Loucy (cell line): Measurements from ENCODE around the gene SEPSECS.

ENCODE experiments used
- H2AFZ ChIP-seq: fragments of 200-600 bp; sonication (generic); 2 replicates; pipeline ENCODE4 v1.6.0; 2016; ENCODE audit warnings: antibody characterized with exemption, mild to moderate bottlenecking, low read length, moderate library complexity
- H3F3A ChIP-seq: fragments of 200-600 bp; 2 replicates; pipeline ENCODE4 v1.6.0; 2016; ENCODE audit warnings: antibody characterized with exemption, low read depth, mild to moderate bottlenecking
- H3K27me3 ChIP-seq: fragments of 200-600 bp; sonication (generic); 2 replicates; pipeline ENCODE4 v1.6.1; 2014; ENCODE audit warnings: low read length, mild to moderate bottlenecking; ENCODE audit not compliant: insufficient read depth, poor library complexity, severe bottlenecking
- H3K36me3 ChIP-seq: fragments of 200-600 bp; sonication (generic); 2 replicates; pipeline ENCODE4 v1.6.1; 2016; ENCODE audit warnings: low read length; ENCODE audit not compliant: insufficient read depth
- H3K4me1 ChIP-seq: fragments of 200-600 bp; sonication (generic); 2 replicates; pipeline ENCODE4 v1.5.1; 2014; ENCODE audit warnings: low read length, mild to moderate bottlenecking; ENCODE audit not compliant: insufficient read depth, poor library complexity, severe bottlenecking
- H3K4me2 ChIP-seq: fragments of 200-600 bp; sonication (generic); 2 replicates; pipeline ENCODE4 v1.6.0; 2014; ENCODE audit warnings: antibody characterized with exemption, low read length, low read depth, mild to moderate bottlenecking; ENCODE audit not compliant: poor library complexity, severe bottlenecking
- H3K4me3 ChIP-seq: fragments of 200-600 bp; sonication (generic); 2 replicates; pipeline ENCODE4 v1.5.1; 2014; ENCODE audit warnings: low read length, mild to moderate bottlenecking, mixed read lengths; ENCODE audit not compliant: poor library complexity, severe bottlenecking
- H3K79me2 ChIP-seq: fragments of 200-600 bp; sonication (generic); 2 replicates; pipeline ENCODE4 v1.6.1; 2014; ENCODE audit warnings: low read length; ENCODE audit not compliant: insufficient read depth
- H3K9ac ChIP-seq: fragments of 200-600 bp; sonication (generic); 2 replicates; pipeline ENCODE4 v1.6.0; 2014; ENCODE audit warnings: mild to moderate bottlenecking, low read depth, low read length, moderate library complexity; ENCODE audit not compliant: poor library complexity, severe bottlenecking
- H3K9me2 ChIP-seq: fragments of 200-600 bp; sonication (generic); replicated peaks from 2 replicates; pipeline ENCODE4 v1.6.1; 2016; ENCODE audit warnings: low read depth, low read length, mixed read lengths
- H3K9me3 ChIP-seq: fragments of 200-600 bp; sonication (generic); 2 replicates; pipeline ENCODE4 v1.6.1; 2014; ENCODE audit warnings: mild to moderate bottlenecking, antibody characterized with exemption, low read length, low read depth; ENCODE audit not compliant: insufficient read depth
- H4K20me1 ChIP-seq: fragments of 200-600 bp; sonication (generic); 2 replicates; pipeline ENCODE4 v1.6.0; 2014; ENCODE audit warnings: antibody characterized with exemption, low read length, mild to moderate bottlenecking; ENCODE audit not compliant: insufficient read depth, poor library complexity, severe bottlenecking
- EZH2phosphoT487 ChIP-seq: fragments of 200-600 bp; IDR thresholded peaks from 2 replicates; pipeline ENCODE4 v1.6.1; 2018; ENCODE audit warnings: antibody characterized with exemption, mild to moderate bottlenecking, moderate library complexity, borderline replicate concordance
- TF ChIP-seq, protein P1 (sequence below): fragments of 200-600 bp; sonication (generic); conservative IDR thresholded peaks from 2 replicates; pipeline ENCODE4 v1.5.1; 2014; ENCODE audit warnings: mild to moderate bottlenecking, antibody characterized with exemption, low read length

SEPSECS gene

DNA sequence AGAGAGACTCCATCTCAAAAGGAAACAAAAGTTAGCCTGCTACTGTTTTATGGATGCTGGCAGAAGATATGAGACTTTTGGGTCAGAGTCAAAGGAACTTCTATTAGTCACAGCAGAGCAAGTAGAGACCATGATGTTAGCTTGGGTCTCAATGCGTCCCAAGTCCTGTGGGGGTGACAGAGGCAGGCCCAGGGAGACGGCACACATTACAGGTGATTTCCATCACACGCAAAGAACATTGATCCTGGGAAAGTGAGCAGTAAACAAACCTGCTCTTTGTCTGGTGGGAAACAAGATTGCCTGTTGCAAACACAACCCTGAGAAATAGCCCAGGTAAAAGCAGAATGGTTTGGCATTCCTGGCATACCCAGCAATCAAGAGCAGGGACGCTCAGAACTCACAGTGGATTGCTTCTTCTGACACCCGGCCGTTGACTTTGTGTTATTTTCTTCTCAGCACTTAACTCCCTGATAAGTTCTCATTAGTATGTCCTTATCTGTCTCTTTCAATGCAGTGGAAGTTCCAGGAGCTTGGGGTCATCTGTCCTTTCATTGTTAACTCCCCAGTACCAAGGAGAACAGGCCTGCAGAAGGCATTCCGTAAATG lies 78.3 kb downstream of the SEPSECS start:
- no peaks in the 10 kb centered on the region for H3K36me3 ChIP-seq
- H3K9me3 ChIP-seq, result no peaks in the 10 kb centered on the region
- H3K4me1 ChIP-seq, result no peaks in the 10 kb centered on the region
- no peaks in the 10 kb centered on the region for H3K79me2 ChIP-seq
- H2AFZ ChIP-seq, result no peak overlapping the region
- H3K9ac ChIP-seq, result no peak overlapping the region
- H3F3A ChIP-seq, result no peaks in the 10 kb centered on the region
- no peaks in the 10 kb centered on the region for H4K20me1 ChIP-seq
- no peaks in the 10 kb centered on the region for H3K9me2 ChIP-seq
- no peak overlapping the region for H3K4me2 ChIP-seq
- no peak for TF ChIP-seq EZH2phosphoT487
- TF ChIP-seq, protein P1, sequence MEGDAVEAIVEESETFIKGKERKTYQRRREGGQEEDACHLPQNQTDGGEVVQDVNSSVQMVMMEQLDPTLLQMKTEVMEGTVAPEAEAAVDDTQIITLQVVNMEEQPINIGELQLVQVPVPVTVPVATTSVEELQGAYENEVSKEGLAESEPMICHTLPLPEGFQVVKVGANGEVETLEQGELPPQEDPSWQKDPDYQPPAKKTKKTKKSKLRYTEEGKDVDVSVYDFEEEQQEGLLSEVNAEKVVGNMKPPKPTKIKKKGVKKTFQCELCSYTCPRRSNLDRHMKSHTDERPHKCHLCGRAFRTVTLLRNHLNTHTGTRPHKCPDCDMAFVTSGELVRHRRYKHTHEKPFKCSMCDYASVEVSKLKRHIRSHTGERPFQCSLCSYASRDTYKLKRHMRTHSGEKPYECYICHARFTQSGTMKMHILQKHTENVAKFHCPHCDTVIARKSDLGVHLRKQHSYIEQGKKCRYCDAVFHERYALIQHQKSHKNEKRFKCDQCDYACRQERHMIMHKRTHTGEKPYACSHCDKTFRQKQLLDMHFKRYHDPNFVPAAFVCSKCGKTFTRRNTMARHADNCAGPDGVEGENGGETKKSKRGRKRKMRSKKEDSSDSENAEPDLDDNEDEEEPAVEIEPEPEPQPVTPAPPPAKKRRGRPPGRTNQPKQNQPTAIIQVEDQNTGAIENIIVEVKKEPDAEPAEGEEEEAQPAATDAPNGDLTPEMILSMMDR, result no peak
- H3K4me3 ChIP-seq, result no peak overlapping the region
- H3K27me3 ChIP-seq, result no peaks in the 10 kb centered on the region

DNA sequence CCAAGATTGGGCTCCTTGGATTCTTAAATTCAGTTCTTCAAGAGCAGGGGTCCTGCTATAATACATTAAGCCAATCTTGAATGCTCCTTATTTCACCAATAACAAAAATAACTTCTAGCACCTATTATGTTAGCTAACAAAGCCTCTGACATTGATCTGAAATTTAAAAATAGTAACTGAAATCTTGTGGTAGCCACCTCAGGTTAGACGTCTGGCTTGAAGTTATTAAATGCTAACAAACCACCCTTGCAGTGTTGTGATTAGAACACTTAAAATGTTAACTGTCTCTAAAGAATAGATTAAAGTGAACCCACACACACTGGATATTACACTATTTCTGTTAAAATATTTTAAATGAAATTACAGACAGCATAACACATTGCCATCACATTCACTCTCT lies 79.7 kb downstream of the SEPSECS start:
- Histone ChIP-seq H4K20me1 (no peaks in the 10 kb centered on the region), H3K9me3 (no peaks in the 10 kb centered on the region), H3K79me2 (no peaks in the 10 kb centered on the region), H3K4me1 (no peaks in the 10 kb centered on the region), H3K9me2 (no peaks in the 10 kb centered on the region), H2AFZ (no peak overlapping the region), H3F3A (no peaks in the 10 kb centered on the region), H3K27me3 (no peaks in the 10 kb centered on the region), H3K4me3 (no peak overlapping the region), H3K9ac (no peak overlapping the region), H3K36me3 (no peaks in the 10 kb centered on the region), H3K4me2 (no peak overlapping the region)
- TF ChIP-seq, protein P1, result no peak
- no peak for TF ChIP-seq EZH2phosphoT487

DNA sequence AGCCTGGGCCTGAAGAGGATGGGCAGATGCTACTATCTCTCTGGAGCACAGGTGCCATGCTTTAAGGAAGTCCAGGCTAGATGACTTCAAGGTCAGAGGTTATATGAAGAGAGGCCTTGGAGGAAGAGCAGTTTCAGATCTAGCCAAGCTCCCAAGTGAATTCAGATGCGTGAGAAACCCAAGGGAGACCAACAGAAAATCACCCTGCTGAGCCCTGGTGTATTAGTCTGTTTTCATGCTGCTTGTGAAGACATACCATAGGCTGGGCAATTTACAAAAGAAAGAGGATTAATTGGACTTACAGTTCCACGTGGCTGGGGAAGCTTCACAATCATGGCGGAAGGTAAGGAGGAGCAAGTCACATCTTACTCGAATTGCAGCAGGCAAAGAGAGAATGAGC lies 81.7 kb downstream of the SEPSECS start:
- Histone ChIP-seq H3K4me3 (no peak overlapping the region), H3K4me1 (no peaks in the 10 kb centered on the region), H3K9ac (no peak overlapping the region), H3K27me3 (no peaks in the 10 kb centered on the region), H3K9me3 (0 out of 2 replicates have a peak, but pooled peaks cover 2% of the 10 kb centered on the region), H3K79me2 (no peaks in the 10 kb centered on the region), H3K9me2 (no peaks in the 10 kb centered on the region), H3F3A (no peaks in the 10 kb centered on the region), H3K4me2 (no peak overlapping the region), H2AFZ (no peak overlapping the region), H4K20me1 (no peaks in the 10 kb centered on the region), H3K36me3 (no peaks in the 10 kb centered on the region)
- TF ChIP-seq, protein P1, result no peak
- no peak for TF ChIP-seq EZH2phosphoT487
